NCI-H526 treated with DMSO at 0.1 percent for 48 hours (cell line): ENCODE measurements around the gene LAMA2.

Experiments
- DNase-seq: peaks from one replicate; lab custom pipeline; 2025; lab: John Stamatoyannopoulos, UW

The LAMA2 gene

GRCh38 chr6:129312880-129313279 lies 429.9 kb downstream of the LAMA2 start:
- no peak for DNase-seq

GRCh38 chr6:129314575-129314974 lies 431.6 kb downstream of the LAMA2 start:
- no peak for DNase-seq

- DNase-seq: peak; percentile 55
Measured at GRCh38 chr6:129317931-129318820, 435.2 kb downstream of the LAMA2 start.

GRCh38 chr6:129320892-129321291 lies 438.0 kb downstream of the LAMA2 start:
- DNase-seq: no peak

GRCh38 chr6:129321303-129321702 lies 438.4 kb downstream of the LAMA2 start:
- no peak for DNase-seq

GRCh38 chr6:129324345-129324744 lies 441.4 kb downstream of the LAMA2 start:
- no peak for DNase-seq

GRCh38 chr6:129329678-129330077 lies 446.7 kb downstream of the LAMA2 start:
- DNase-seq: peak; percentile 32

GRCh38 chr6:129331450-129332138 lies 448.7 kb downstream of the LAMA2 start:
- no peak for DNase-seq

GRCh38 chr6:129335792-129336191 lies 452.9 kb downstream of the LAMA2 start:
- no peak for DNase-seq

- DNase-seq: no peak
Measured at GRCh38 chr6:129338683-129339082, 455.7 kb downstream of the LAMA2 start.

GRCh38 chr6:129340983-129341382 lies 458.0 kb downstream of the LAMA2 start:
- DNase-seq: no peak

GRCh38 chr6:129342243-129342642 lies 459.3 kb downstream of the LAMA2 start:
- DNase-seq: no peak

- no peak for DNase-seq
Measured at GRCh38 chr6:129342796-129343195, 459.9 kb downstream of the LAMA2 start.

- peak; percentile 27 for DNase-seq
Measured at GRCh38 chr6:129344379-129344778, 461.4 kb downstream of the LAMA2 start.

- DNase-seq: no peak
Measured at GRCh38 chr6:129345890-129346289, 463.0 kb downstream of the LAMA2 start.

- no peak for DNase-seq
Measured at GRCh38 chr6:129346964-129347363, 464.0 kb downstream of the LAMA2 start.

- DNase-seq: no peak
Measured at GRCh38 chr6:129350278-129350677, 467.3 kb downstream of the LAMA2 start.

GRCh38 chr6:129351807-129352206 lies 468.9 kb downstream of the LAMA2 start:
- DNase-seq: no peak

- DNase-seq: no peak
Measured at GRCh38 chr6:129353067-129353466, 470.1 kb downstream of the LAMA2 start.

GRCh38 chr6:129356129-129356528 lies 473.2 kb downstream of the LAMA2 start:
- no peak for DNase-seq

GRCh38 chr6:129359811-129360681 lies 477.1 kb downstream of the LAMA2 start:
- peak; percentile 95 for DNase-seq

GRCh38 chr6:129360682-129360955 lies 477.7 kb downstream of the LAMA2 start:
- DNase-seq: no peak

GRCh38 chr6:129364037-129364436 lies 481.1 kb downstream of the LAMA2 start:
- DNase-seq: no peak
